Loucy (cell line): ENCODE measurements around the gene MMAB.

Experiments used
- H2AFZ ChIP-seq: fragments of 200-600 bp; sonication (generic); 2 replicates; pipeline ENCODE4 v1.6.0; 2016; ENCODE audit warnings: antibody characterized with exemption, mild to moderate bottlenecking, low read length, moderate library complexity
- H3F3A ChIP-seq: fragments of 200-600 bp; 2 replicates; pipeline ENCODE4 v1.6.0; 2016; ENCODE audit warnings: antibody characterized with exemption, low read depth, mild to moderate bottlenecking
- H3K27me3 ChIP-seq: fragments of 200-600 bp; sonication (generic); 2 replicates; pipeline ENCODE4 v1.6.1; 2014; ENCODE audit warnings: low read length, mild to moderate bottlenecking; ENCODE audit not compliant: insufficient read depth, poor library complexity, severe bottlenecking
- H3K36me3 ChIP-seq: fragments of 200-600 bp; sonication (generic); 2 replicates; pipeline ENCODE4 v1.6.1; 2016; ENCODE audit warnings: low read length; ENCODE audit not compliant: insufficient read depth
- H3K4me1 ChIP-seq: fragments of 200-600 bp; sonication (generic); 2 replicates; pipeline ENCODE4 v1.5.1; 2014; ENCODE audit warnings: low read length, mild to moderate bottlenecking; ENCODE audit not compliant: insufficient read depth, poor library complexity, severe bottlenecking
- H3K4me2 ChIP-seq: fragments of 200-600 bp; sonication (generic); 2 replicates; pipeline ENCODE4 v1.6.0; 2014; ENCODE audit warnings: antibody characterized with exemption, low read length, low read depth, mild to moderate bottlenecking; ENCODE audit not compliant: poor library complexity, severe bottlenecking
- H3K4me3 ChIP-seq: fragments of 200-600 bp; sonication (generic); 2 replicates; pipeline ENCODE4 v1.5.1; 2014; ENCODE audit warnings: low read length, mild to moderate bottlenecking, mixed read lengths; ENCODE audit not compliant: poor library complexity, severe bottlenecking
- H3K79me2 ChIP-seq: fragments of 200-600 bp; sonication (generic); 2 replicates; pipeline ENCODE4 v1.6.1; 2014; ENCODE audit warnings: low read length; ENCODE audit not compliant: insufficient read depth
- H3K9ac ChIP-seq: fragments of 200-600 bp; sonication (generic); 2 replicates; pipeline ENCODE4 v1.6.0; 2014; ENCODE audit warnings: mild to moderate bottlenecking, low read depth, low read length, moderate library complexity; ENCODE audit not compliant: poor library complexity, severe bottlenecking
- H3K9me2 ChIP-seq: fragments of 200-600 bp; sonication (generic); replicated peaks from 2 replicates; pipeline ENCODE4 v1.6.1; 2016; ENCODE audit warnings: low read depth, low read length, mixed read lengths
- H3K9me3 ChIP-seq: fragments of 200-600 bp; sonication (generic); 2 replicates; pipeline ENCODE4 v1.6.1; 2014; ENCODE audit warnings: mild to moderate bottlenecking, antibody characterized with exemption, low read length, low read depth; ENCODE audit not compliant: insufficient read depth
- H4K20me1 ChIP-seq: fragments of 200-600 bp; sonication (generic); 2 replicates; pipeline ENCODE4 v1.6.0; 2014; ENCODE audit warnings: antibody characterized with exemption, low read length, mild to moderate bottlenecking; ENCODE audit not compliant: insufficient read depth, poor library complexity, severe bottlenecking
- EZH2phosphoT487 ChIP-seq: fragments of 200-600 bp; IDR thresholded peaks from 2 replicates; pipeline ENCODE4 v1.6.1; 2018; ENCODE audit warnings: antibody characterized with exemption, mild to moderate bottlenecking, moderate library complexity, borderline replicate concordance
- TF ChIP-seq, protein P1 (sequence below): fragments of 200-600 bp; sonication (generic); conservative IDR thresholded peaks from 2 replicates; pipeline ENCODE4 v1.5.1; 2014; ENCODE audit warnings: mild to moderate bottlenecking, antibody characterized with exemption, low read length

The MMAB gene

DNA sequence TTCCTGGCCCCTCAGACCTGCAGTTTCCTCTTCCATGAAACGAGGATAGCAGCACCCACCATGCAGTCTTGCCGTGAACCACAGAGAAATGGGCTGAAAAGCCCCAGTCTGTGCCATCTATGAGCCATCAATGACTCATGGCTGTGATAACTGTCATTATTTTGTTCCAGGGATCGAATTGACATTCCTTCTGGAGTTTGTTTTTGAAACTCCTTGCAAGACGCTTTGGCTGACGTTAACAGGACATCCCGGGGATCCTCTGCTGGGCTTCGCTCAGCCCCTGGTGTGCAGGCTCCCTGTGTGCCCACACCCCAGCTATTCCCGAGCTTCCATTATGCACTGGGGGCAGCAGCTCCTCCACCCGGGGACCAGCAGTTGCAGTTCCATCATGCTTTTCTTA is 33.8 kb downstream of the MMAB start:
- no peaks in the 10 kb centered on the region for H3K79me2 ChIP-seq
- H3K9ac ChIP-seq, result no peak overlapping the region
- no peaks in the 10 kb centered on the region for H4K20me1 ChIP-seq
- no peak for TF ChIP-seq EZH2phosphoT487
- TF ChIP-seq, protein P1, sequence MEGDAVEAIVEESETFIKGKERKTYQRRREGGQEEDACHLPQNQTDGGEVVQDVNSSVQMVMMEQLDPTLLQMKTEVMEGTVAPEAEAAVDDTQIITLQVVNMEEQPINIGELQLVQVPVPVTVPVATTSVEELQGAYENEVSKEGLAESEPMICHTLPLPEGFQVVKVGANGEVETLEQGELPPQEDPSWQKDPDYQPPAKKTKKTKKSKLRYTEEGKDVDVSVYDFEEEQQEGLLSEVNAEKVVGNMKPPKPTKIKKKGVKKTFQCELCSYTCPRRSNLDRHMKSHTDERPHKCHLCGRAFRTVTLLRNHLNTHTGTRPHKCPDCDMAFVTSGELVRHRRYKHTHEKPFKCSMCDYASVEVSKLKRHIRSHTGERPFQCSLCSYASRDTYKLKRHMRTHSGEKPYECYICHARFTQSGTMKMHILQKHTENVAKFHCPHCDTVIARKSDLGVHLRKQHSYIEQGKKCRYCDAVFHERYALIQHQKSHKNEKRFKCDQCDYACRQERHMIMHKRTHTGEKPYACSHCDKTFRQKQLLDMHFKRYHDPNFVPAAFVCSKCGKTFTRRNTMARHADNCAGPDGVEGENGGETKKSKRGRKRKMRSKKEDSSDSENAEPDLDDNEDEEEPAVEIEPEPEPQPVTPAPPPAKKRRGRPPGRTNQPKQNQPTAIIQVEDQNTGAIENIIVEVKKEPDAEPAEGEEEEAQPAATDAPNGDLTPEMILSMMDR, result no peak
- no peaks in the 10 kb centered on the region for H3K36me3 ChIP-seq
- H3K4me2 ChIP-seq, result no peak overlapping the region
- no peaks in the 10 kb centered on the region for H3F3A ChIP-seq
- no peaks in the 10 kb centered on the region for H3K9me2 ChIP-seq
- H3K27me3 ChIP-seq, result no peaks in the 10 kb centered on the region
- no peak overlapping the region for H2AFZ ChIP-seq
- no peaks in the 10 kb centered on the region for H3K9me3 ChIP-seq
- H3K4me3 ChIP-seq, result no peak overlapping the region
- H3K4me1 ChIP-seq, result peaks cover 1% of the 10 kb centered on the region

DNA sequence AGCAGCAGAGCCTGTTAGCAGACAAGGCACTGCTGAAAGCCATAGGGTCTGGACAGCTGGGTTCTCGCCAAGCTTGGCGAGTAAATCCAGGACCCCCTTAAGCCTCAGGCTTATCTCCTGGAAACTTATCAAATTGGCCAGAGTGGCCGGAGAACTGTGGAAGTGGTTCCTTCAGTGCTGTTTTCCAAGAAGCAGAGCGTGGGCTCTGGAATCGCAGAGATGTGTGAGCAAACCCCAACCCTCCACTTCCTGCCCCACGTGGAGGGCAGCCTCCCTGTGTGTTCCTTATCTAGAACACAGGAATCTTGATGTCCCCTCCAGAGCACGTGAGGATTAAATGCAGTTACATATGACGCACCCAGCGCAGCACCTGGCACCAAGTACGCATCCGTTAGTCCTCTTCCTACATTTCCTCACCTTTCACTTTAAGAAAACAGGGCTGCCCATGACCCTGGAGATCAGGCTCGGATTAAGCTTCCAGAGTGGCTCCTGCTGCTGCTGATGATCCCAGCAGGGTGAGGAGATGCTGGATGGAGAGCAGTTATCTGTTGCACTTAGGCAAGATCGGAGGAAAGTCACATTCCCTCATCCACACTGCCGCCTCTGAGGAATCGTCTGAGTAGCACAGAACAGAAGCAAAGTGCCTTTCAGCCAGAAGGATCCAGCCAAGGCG is 35.0 kb downstream of the MMAB start:
- Histone ChIP-seq H3F3A (no peaks in the 10 kb centered on the region), H3K4me1 (no peaks in the 10 kb centered on the region), H2AFZ (no peak overlapping the region), H3K36me3 (no peaks in the 10 kb centered on the region), H3K4me3 (no peak overlapping the region), H3K4me2 (no peak overlapping the region), H3K79me2 (no peaks in the 10 kb centered on the region), H3K9ac (no peak overlapping the region), H3K27me3 (no peaks in the 10 kb centered on the region), H4K20me1 (no peaks in the 10 kb centered on the region), H3K9me2 (no peaks in the 10 kb centered on the region), H3K9me3 (no peaks in the 10 kb centered on the region)
- TF ChIP-seq, protein P1, result no peak
- TF ChIP-seq EZH2phosphoT487, result no peak

DNA sequence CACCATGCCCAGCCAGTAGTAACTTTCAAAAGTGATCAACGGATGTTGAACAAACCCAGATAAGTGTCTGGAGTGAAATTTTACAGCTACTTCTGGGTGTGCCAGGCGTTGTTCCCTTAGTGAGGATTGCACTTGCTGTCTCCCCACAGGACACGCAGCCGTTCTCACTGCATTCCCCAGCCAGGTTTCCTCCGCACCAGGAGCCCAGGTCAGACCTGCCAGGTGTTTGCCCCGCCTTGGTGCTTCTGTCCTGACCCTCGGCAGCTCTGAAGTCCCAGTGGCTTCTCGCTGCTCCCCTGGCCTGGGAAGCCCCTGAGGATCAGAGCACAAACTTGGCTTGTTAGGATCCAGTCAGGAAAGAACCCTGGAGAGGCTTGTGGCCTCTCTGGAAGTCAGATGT is 36.2 kb downstream of the MMAB start:
- TF ChIP-seq EZH2phosphoT487, result no peak
- TF ChIP-seq, protein P1, result no peak
- no peaks in the 10 kb centered on the region for H3K79me2 ChIP-seq
- no peaks in the 10 kb centered on the region for H3K9me3 ChIP-seq
- no peaks in the 10 kb centered on the region for H3K27me3 ChIP-seq
- H3K9me2 ChIP-seq, result no peaks in the 10 kb centered on the region
- H3K4me2 ChIP-seq, result no peak overlapping the region
- H3K9ac ChIP-seq, result no peak overlapping the region
- H4K20me1 ChIP-seq, result no peaks in the 10 kb centered on the region
- H3K36me3 ChIP-seq, result no peaks in the 10 kb centered on the region
- H3F3A ChIP-seq, result no peaks in the 10 kb centered on the region
- no peak overlapping the region for H2AFZ ChIP-seq
- H3K4me1 ChIP-seq, result no peaks in the 10 kb centered on the region
- H3K4me3 ChIP-seq, result no peak overlapping the region
